ENCODE results near the gene CA5B. TPM values are rescaled to one million over a fixed set of nuclear protein-coding genes. Genes with fewer than 3 reads are reported as not detected.

CA5B gene
- total and polyA plus RNA-seq, 2 of the 8 experiments (the other 6 are each of a cell fraction or from before 2014, with no cell fraction given): 3.3 to 8.6 TPM

DNA sequence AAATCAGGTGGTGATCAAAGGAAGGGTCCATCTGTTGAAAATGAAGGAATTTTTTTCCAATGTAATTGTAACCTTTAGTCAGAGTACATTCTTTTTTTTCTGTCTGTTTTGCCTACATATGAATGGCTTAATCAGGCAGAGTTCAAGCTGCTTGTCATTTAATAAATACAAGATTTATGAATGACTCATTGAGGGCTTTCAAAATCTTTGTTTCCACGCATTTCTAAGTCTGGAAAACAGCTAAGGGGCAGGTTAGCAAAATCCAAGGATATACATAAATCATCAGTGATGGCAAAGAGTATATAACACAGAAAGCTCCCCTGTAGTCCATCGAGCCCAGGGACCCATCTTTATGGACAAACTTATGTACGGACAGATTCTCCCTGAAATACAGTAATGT, 1.8 kb downstream of the CA5B start (continued):
- TF ChIP-seq, protein P1, sequence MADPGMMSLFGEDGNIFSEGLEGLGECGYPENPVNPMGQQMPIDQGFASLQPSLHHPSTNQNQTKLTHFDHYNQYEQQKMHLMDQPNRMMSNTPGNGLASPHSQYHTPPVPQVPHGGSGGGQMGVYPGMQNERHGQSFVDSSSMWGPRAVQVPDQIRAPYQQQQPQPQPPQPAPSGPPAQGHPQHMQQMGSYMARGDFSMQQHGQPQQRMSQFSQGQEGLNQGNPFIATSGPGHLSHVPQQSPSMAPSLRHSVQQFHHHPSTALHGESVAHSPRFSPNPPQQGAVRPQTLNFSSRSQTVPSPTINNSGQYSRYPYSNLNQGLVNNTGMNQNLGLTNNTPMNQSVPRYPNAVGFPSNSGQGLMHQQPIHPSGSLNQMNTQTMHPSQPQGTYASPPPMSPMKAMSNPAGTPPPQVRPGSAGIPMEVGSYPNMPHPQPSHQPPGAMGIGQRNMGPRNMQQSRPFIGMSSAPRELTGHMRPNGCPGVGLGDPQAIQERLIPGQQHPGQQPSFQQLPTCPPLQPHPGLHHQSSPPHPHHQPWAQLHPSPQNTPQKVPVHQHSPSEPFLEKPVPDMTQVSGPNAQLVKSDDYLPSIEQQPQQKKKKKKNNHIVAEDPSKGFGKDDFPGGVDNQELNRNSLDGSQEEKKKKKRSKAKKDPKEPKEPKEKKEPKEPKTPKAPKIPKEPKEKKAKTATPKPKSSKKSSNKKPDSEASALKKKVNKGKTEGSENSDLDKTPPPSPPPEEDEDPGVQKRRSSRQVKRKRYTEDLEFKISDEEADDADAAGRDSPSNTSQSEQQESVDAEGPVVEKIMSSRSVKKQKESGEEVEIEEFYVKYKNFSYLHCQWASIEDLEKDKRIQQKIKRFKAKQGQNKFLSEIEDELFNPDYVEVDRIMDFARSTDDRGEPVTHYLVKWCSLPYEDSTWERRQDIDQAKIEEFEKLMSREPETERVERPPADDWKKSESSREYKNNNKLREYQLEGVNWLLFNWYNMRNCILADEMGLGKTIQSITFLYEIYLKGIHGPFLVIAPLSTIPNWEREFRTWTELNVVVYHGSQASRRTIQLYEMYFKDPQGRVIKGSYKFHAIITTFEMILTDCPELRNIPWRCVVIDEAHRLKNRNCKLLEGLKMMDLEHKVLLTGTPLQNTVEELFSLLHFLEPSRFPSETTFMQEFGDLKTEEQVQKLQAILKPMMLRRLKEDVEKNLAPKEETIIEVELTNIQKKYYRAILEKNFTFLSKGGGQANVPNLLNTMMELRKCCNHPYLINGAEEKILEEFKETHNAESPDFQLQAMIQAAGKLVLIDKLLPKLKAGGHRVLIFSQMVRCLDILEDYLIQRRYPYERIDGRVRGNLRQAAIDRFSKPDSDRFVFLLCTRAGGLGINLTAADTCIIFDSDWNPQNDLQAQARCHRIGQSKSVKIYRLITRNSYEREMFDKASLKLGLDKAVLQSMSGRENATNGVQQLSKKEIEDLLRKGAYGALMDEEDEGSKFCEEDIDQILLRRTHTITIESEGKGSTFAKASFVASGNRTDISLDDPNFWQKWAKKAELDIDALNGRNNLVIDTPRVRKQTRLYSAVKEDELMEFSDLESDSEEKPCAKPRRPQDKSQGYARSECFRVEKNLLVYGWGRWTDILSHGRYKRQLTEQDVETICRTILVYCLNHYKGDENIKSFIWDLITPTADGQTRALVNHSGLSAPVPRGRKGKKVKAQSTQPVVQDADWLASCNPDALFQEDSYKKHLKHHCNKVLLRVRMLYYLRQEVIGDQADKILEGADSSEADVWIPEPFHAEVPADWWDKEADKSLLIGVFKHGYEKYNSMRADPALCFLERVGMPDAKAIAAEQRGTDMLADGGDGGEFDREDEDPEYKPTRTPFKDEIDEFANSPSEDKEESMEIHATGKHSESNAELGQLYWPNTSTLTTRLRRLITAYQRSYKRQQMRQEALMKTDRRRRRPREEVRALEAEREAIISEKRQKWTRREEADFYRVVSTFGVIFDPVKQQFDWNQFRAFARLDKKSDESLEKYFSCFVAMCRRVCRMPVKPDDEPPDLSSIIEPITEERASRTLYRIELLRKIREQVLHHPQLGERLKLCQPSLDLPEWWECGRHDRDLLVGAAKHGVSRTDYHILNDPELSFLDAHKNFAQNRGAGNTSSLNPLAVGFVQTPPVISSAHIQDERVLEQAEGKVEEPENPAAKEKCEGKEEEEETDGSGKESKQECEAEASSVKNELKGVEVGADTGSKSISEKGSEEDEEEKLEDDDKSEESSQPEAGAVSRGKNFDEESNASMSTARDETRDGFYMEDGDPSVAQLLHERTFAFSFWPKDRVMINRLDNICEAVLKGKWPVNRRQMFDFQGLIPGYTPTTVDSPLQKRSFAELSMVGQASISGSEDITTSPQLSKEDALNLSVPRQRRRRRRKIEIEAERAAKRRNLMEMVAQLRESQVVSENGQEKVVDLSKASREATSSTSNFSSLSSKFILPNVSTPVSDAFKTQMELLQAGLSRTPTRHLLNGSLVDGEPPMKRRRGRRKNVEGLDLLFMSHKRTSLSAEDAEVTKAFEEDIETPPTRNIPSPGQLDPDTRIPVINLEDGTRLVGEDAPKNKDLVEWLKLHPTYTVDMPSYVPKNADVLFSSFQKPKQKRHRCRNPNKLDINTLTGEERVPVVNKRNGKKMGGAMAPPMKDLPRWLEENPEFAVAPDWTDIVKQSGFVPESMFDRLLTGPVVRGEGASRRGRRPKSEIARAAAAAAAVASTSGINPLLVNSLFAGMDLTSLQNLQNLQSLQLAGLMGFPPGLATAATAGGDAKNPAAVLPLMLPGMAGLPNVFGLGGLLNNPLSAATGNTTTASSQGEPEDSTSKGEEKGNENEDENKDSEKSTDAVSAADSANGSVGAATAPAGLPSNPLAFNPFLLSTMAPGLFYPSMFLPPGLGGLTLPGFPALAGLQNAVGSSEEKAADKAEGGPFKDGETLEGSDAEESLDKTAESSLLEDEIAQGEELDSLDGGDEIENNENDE (IDR thresholded peaks at IDR 0.05; ENCODE audit: insufficient replicate concordance, low read length): no peak
- TF ChIP-seq CBX8 (IDR thresholded peaks at IDR 0.05; ENCODE audit: borderline replicate concordance, low read depth, low read length) (no peak), CTBP2 (IDR thresholded peaks at IDR 0.05; ENCODE audit: borderline replicate concordance, insufficient read depth, insufficient read length, low read length) (no peak), SUZ12 (IDR thresholded peaks at IDR 0.05; ENCODE audit: low read length) (no peak)
- TF ChIP-seq, protein P2, sequence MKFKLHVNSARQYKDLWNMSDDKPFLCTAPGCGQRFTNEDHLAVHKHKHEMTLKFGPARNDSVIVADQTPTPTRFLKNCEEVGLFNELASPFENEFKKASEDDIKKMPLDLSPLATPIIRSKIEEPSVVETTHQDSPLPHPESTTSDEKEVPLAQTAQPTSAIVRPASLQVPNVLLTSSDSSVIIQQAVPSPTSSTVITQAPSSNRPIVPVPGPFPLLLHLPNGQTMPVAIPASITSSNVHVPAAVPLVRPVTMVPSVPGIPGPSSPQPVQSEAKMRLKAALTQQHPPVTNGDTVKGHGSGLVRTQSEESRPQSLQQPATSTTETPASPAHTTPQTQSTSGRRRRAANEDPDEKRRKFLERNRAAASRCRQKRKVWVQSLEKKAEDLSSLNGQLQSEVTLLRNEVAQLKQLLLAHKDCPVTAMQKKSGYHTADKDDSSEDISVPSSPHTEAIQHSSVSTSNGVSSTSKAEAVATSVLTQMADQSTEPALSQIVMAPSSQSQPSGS (IDR thresholded peaks at IDR 0.05; ENCODE audit: low read length): no peak
